Pancreas (tissue), 10 donors: ENCODE measurements around the gene STAT3. TPM values are rescaled to one million over a fixed set of nuclear protein-coding genes. Genes with fewer than 3 reads are reported as not detected.

Experiments used
- ATAC-seq, 4 donors: fragments of 200-7000 bp; cut with Tn5 transposase; one replicate each; pipeline versions ENCODE4 v1.8.0 to v1.9.1; 2020; ENCODE audit warnings: mild to moderate bottlenecking in 4 of 4, moderate library complexity in 4 of 4
- DNase-seq, 6 donors: peaks; one replicate each; pipeline ENCODE4 v3.0.0-alpha.2; 2020
- FAIRE-seq: peaks from 2 replicates; lab custom pipeline; 2012; peaks lifted over from hg19 to GRCh38; lab: Jason Lieb, UNC
- H3K27ac ChIP-seq, 4 donors: fragments of 200-600 bp; sonication (generic); 1 replicate in 3 of 4; 2 replicates in 1 of 4; pipeline versions ENCODE4 v1.5.0 to v1.8.0; 2020
- H3K27me3 ChIP-seq, 4 donors: fragments of 200-600 bp; one replicate each; pipeline ENCODE4 v1.8.0; 2021
- H3K36me3 ChIP-seq, 3 donors: fragments of 200-600 bp; sonication (generic) in 1 of 3; one replicate each; pipeline versions ENCODE4 v1.5.0 to v1.8.0; 2020 to 2021
- H3K4me1 ChIP-seq, 3 donors: fragments of 200-600 bp; one replicate each; pipeline ENCODE4 v1.8.0; 2021
- H3K4me3 ChIP-seq, 4 donors: fragments of 200-600 bp; sonication (generic) in 2 of 4; one replicate each; pipeline versions ENCODE4 v1.5.0 to v1.8.0; 2020 to 2021
- H3K9me3 ChIP-seq, 4 donors: fragments of 200-600 bp; one replicate each; pipeline ENCODE4 v1.8.0; 2021
- CTCF ChIP-seq, 4 donors: fragments of 200-600 bp; sonication (generic) in 3 of 4; IDR thresholded peaks; one replicate each; pipeline versions ENCODE4 v1.5.0 to v1.8.0; 2021; ENCODE audit warnings: antibody characterized with exemption in 4 of 4
- WGBS, 2 donors: extraction: QIAGEN DNeasy Blood & Tissue Kit; methylation state at CpG; one replicate each; pipeline ENCODE4 v1.1.7; 2013; 5-methylcytosine and 5-hydroxymethylcytosine counted together
- intact Hi-C, 3 donors: fragments of 100-400 bp; cut with DNase I; formaldehyde crosslinking; loops; one replicate each; pipeline versions ENCODE4 v1.11.1 to v1.14.2; 2022
- polyA plus RNA-seq, 2 donors: library from polyadenylated mRNA; stranded (reverse); fragments of 200-250 nt; gene quantifications; one replicate each; pipeline ENCODE4 v1.2.3, GENCODE V29; 2013
- total RNA-seq, 6 donors: library from RNA; stranded (reverse); fragmentation: NEBNext Ultra II Directional in 4 of 6; extraction: Animal tissue kit (Norgen Biotek cat#: 25700) in 4 of 6; gene quantifications; one replicate each; pipeline versions ENCODE4 v1.2.1 to v1.2.4, GENCODE V29; 2021 to 2023
- donor health status: healthy with polysubstance abuse.
- donor health status: DM: no; HTN: no; CAD: no; lungs with moderate emphysema.
- donor health status: DM: no; HTN: no; CAD: no.
- donor health status: control.
- donor health status: control.
- donor health status: Bipolar disorder and iron deficiency.
- donor health status: DM: yes; HTN: yes; CAD: no.
- donor health status: DM: no; HTN: no; CAD: no.
- donor health status: DM: no; HTN: no; CAD: no.
- donor health status: DM: yes; HTN: yes; CAD: no.

Gene STAT3
- total and polyA plus RNA-seq, 8 donors = 37.9 to 127 (median 70.6) TPM

GRCh38 chr17:42342242-42343008 is 45.8 kb downstream of the STAT3 start:
- Histone ChIP-seq H3K27ac (no peak overlapping the region), H3K9me3 (no peaks in the 10 kb centered on the region), H3K36me3 (peaks cover 0 to 48% (median 29%) of the 10 kb centered on the region in 3 donors), H3K4me1 (peaks cover 8 to 22% (median 21%) of the 10 kb centered on the region in 3 donors), H3K27me3 (no peaks in the 10 kb centered on the region), H3K4me3 (no peak overlapping the region)
- no peak for DNase-seq
- ATAC-seq = no peak
- WGBS, 2 donors = 83 to 84% methylated on average over 9 of the region's 9 CpGs
- FAIRE-seq = no peak
- TF ChIP-seq CTCF (IDR thresholded peaks at IDR 0.05) = no peak
- intact Hi-C loops = no loop called here

GRCh38 chr17:42341568-42341967 is 46.7 kb downstream of the STAT3 start:
- WGBS, 2 donors = 92 to 93% methylated on average over 4 of the region's 4 CpGs
- no peak for FAIRE-seq
- no peak for DNase-seq
- no peak for ATAC-seq
- Histone ChIP-seq H3K4me3 (no peak overlapping the region), H3K27ac (no peak overlapping the region), H3K4me1 (peaks cover 8 to 15% (median 14%) of the 10 kb centered on the region in 3 donors), H3K27me3 (no peaks in the 10 kb centered on the region), H3K36me3 (peaks cover 0 to 56% (median 32%) of the 10 kb centered on the region in 3 donors), H3K9me3 (no peaks in the 10 kb centered on the region)
- no peak for TF ChIP-seq CTCF (IDR thresholded peaks at IDR 0.05)
- intact Hi-C loops = no loop called here

GRCh38 chr17:42340691-42341127 is 47.5 kb downstream of the STAT3 start:
- H3K27ac ChIP-seq = no peak overlapping the region
- peaks cover under 1 to 7% (median 6%) of the 10 kb centered on the region in 3 donors for H3K4me1 ChIP-seq
- FAIRE-seq = no peak
- peaks cover 5 to 65% (median 31%) of the 10 kb centered on the region in 3 donors for H3K36me3 ChIP-seq
- no peaks in the 10 kb centered on the region for H3K27me3 ChIP-seq
- DNase-seq = no peak
- H3K4me3 ChIP-seq = no peak overlapping the region
- no peak for TF ChIP-seq CTCF (IDR thresholded peaks at IDR 0.05)
- no peak for ATAC-seq
- intact Hi-C loops = no loop called here
- H3K9me3 ChIP-seq = no peaks in the 10 kb centered on the region

GRCh38 chr17:42339221-42339620 is 49.0 kb downstream of the STAT3 start:
- no peak for ATAC-seq
- WGBS, 2 donors = 95 to 96% methylated on average over 5 of the region's 5 CpGs
- FAIRE-seq = no peak
- no peak overlapping the region for H3K27ac ChIP-seq
- no peak overlapping the region for H3K4me3 ChIP-seq
- H3K4me1 ChIP-seq = no peaks in the 10 kb centered on the region
- H3K36me3 ChIP-seq = peaks cover 8 to 59% (median 40%) of the 10 kb centered on the region in 3 donors
- no peaks in the 10 kb centered on the region for H3K9me3 ChIP-seq
- intact Hi-C loops = no loop called here
- DNase-seq = no peak
- no peak for TF ChIP-seq CTCF (IDR thresholded peaks at IDR 0.05)
- no peaks in the 10 kb centered on the region for H3K27me3 ChIP-seq

GRCh38 chr17:42338427-42338985 is 49.7 kb downstream of the STAT3 start:
- H3K4me3 ChIP-seq = no peak overlapping the region
- no peaks in the 10 kb centered on the region for H3K9me3 ChIP-seq
- WGBS, 2 donors = 92 to 97% methylated on average over 4 of the region's 4 CpGs
- H3K27me3 ChIP-seq = no peaks in the 10 kb centered on the region
- no peak for FAIRE-seq
- no peaks in the 10 kb centered on the region for H3K4me1 ChIP-seq
- H3K36me3 ChIP-seq = peaks cover 11 to 61% (median 38%) of the 10 kb centered on the region in 3 donors
- ATAC-seq = no peak
- DNase-seq = no peak
- TF ChIP-seq CTCF (IDR thresholded peaks at IDR 0.05) = no peak
- intact Hi-C loops = no loop called here
- H3K27ac ChIP-seq = no peak overlapping the region
